B cell (primary cell): Measurements from ENCODE around the gene ODAD4.

Experiments used
- CTCF ChIP-seq: fragments of 200-600 bp; IDR thresholded peaks from one replicate; pipeline ENCODE4 v1.8.0; 2022; ENCODE audit warnings: antibody characterized with exemption, mild to moderate bottlenecking
- EZH2 ChIP-seq: IDR thresholded peaks from 2 replicates; pipeline ENCODE4 v1.6.1; 2012; ENCODE audit warnings: borderline replicate concordance, low read depth, mild to moderate bottlenecking, moderate library complexity, low read length; ENCODE audit not compliant: insufficient read depth, poor library complexity, severe bottlenecking

GRCh38 chr17:41967141-41967920 lies 36.9 kb downstream of the ODAD4 start:
- no peak for TF ChIP-seq CTCF
- no peak for TF ChIP-seq EZH2
